Activated naive CD4-positive, alpha-beta T cell treated with anti-CD3 and anti-CD28 coated beads, Interleukin-2, amount 10 ng/mL, durations not matched to agents 7 days and 5 days (primary cell): ENCODE results near the gene CORT.
"Not testable (repeated sequence)": the region's sequence is repeated elsewhere in the genome, so short reads cannot be mapped to it uniquely, and the experiment has no call there.

Experiments used
- CTCF ChIA-PET: fragments of 350-600 bp; sonication (Branson Sonifier 250); formaldehyde crosslinking; loops from one replicate; lab custom pipeline; 2021; ENCODE audit warnings: antibody characterized with exemption; lab: Charles Lee
- DNase-seq: peaks from one replicate; pipeline ENCODE4 v3.0.0-alpha.2; 2020
- H3K27ac Mint-ChIP-seq: one replicate; pipeline ENCODE4 v1.8.0; 2021; ENCODE audit warnings: mild to moderate bottlenecking, moderate library complexity, mixed read lengths
- H3K27me3 Mint-ChIP-seq: one replicate; pipeline ENCODE4 v1.8.0; 2021; ENCODE audit warnings: mild to moderate bottlenecking, mixed read lengths
- H3K36me3 Mint-ChIP-seq: one replicate; pipeline ENCODE4 v1.8.0; 2021; ENCODE audit warnings: mixed read lengths
- H3K4me1 Mint-ChIP-seq: one replicate; pipeline ENCODE4 v1.8.0; 2021; ENCODE audit warnings: mixed read lengths
- H3K4me3 Mint-ChIP-seq: one replicate; pipeline ENCODE4 v1.8.0; 2021; ENCODE audit warnings: mild to moderate bottlenecking, moderate library complexity, mixed read lengths
- H3K9me3 Mint-ChIP-seq: one replicate; pipeline ENCODE4 v1.8.0; 2021; ENCODE audit warnings: mixed read lengths

Gene CORT

GRCh38 chr1:10449751-10450150 is at the start of gene CORT:
TSS of gene CORT (plus strand) at chr1:10450031. CDS start at chr1:10450224, 193 bp downstream.
- H3K4me1 Mint-ChIP-seq: no peaks in the 10 kb centered on the region
- CTCF ChIA-PET: interaction anchor here (0.6 kb wide), 1 partner anchor 506 kb away, joined by 3 read pairs; the partner anchor contains the start of genes LZIC and NMNAT1
- no peaks in the 10 kb centered on the region for H3K36me3 Mint-ChIP-seq
- H3K27me3 Mint-ChIP-seq: no peaks in the 10 kb centered on the region
- no peaks in the 10 kb centered on the region for H3K9me3 Mint-ChIP-seq
- DNase-seq: no peak
- H3K4me3 Mint-ChIP-seq: no peak within 1 kb of the TSS
- H3K27ac Mint-ChIP-seq: no peak within 1 kb of the TSS

- CTCF ChIA-PET: interaction anchor here (3.2 kb wide), 1 partner anchor 29 kb away, joined by 11 read pairs; the partner anchor contains the start of gene CENPS
- no peak for DNase-seq
- peaks cover 29% of the 10 kb centered on the region for H3K36me3 Mint-ChIP-seq
These were observed 48.5 kb upstream of the CORT start for GRCh38 chr1:10401281-10401680.

GRCh38 chr1:10402729-10403274 is 47.0 kb upstream of the CORT start:
- CTCF ChIA-PET: no interaction called here
- Mint-ChIP-seq H3K36me3 (peaks cover 41% of the 10 kb centered on the region), H3K4me3 (no peak overlapping the region), H3K27ac (no peak overlapping the region), H3K27me3 (peaks cover 5% of the 10 kb centered on the region), H3K4me1 (peaks cover 36% of the 10 kb centered on the region), H3K9me3 (no peaks in the 10 kb centered on the region)
- no peak for DNase-seq

More at GRCh38 chr1:10401281-10401680, 48.5 kb upstream of the CORT start:
- Mint-ChIP-seq H3K27me3 (peaks cover 5% of the 10 kb centered on the region), H3K4me1 (peaks cover 39% of the 10 kb centered on the region), H3K4me3 (no peak overlapping the region), H3K9me3 (no peaks in the 10 kb centered on the region), H3K27ac (no peak overlapping the region)

GRCh38 chr1:10407201-10407600 is 42.6 kb upstream of the CORT start:
- no peak overlapping the region for H3K27ac Mint-ChIP-seq
- peaks cover 56% of the 10 kb centered on the region for H3K36me3 Mint-ChIP-seq
- H3K27me3 Mint-ChIP-seq: no peaks in the 10 kb centered on the region
- no peaks in the 10 kb centered on the region for H3K9me3 Mint-ChIP-seq
- no peak overlapping the region for H3K4me3 Mint-ChIP-seq
- CTCF ChIA-PET: no interaction called here
- DNase-seq: no peak
- peaks cover 5% of the 10 kb centered on the region for H3K4me1 Mint-ChIP-seq

GRCh38 chr1:10415211-10415930 is 34.5 kb upstream of the CORT start:
- peaks cover 68% of the 10 kb centered on the region for H3K36me3 Mint-ChIP-seq
- no peaks in the 10 kb centered on the region for H3K9me3 Mint-ChIP-seq
- H3K27me3 Mint-ChIP-seq: no peaks in the 10 kb centered on the region
- peak overlapping the region; percentile 53 for H3K4me3 Mint-ChIP-seq
- CTCF ChIA-PET: interaction anchor here (0.8 to 1.0 kb wide), 2 partner anchors 14 to 205 kb away, joined by 3 to 4 read pairs; partner anchors contain the start of gene KIF1B
- peaks cover 23% of the 10 kb centered on the region for H3K4me1 Mint-ChIP-seq
- H3K27ac Mint-ChIP-seq: peak overlapping the region; percentile 90
- peak; percentile 25 for DNase-seq

GRCh38 chr1:10415967-10416366 is 33.9 kb upstream of the CORT start:
- not testable (repeated sequence) for DNase-seq, H3K9me3 Mint-ChIP-seq, H3K27me3 Mint-ChIP-seq, H3K4me3 Mint-ChIP-seq
- Mint-ChIP-seq H3K36me3 (peaks cover 67% of the 10 kb centered on the region), H3K27ac (peak overlapping the region; percentile 15), H3K4me1 (peaks cover 23% of the 10 kb centered on the region)
- CTCF ChIA-PET: interaction anchor here (0.8 kb wide), 1 partner anchor 206 kb away, joined by 3 read pairs; the partner anchor contains the start of gene KIF1B

- H3K36me3 Mint-ChIP-seq: peaks cover 45% of the 10 kb centered on the region
These were observed 31.1 kb upstream of the CORT start for GRCh38 chr1:10418741-10419140.

GRCh38 chr1:10419351-10419750 is 30.5 kb upstream of the CORT start:
- no peaks in the 10 kb centered on the region for H3K9me3 Mint-ChIP-seq
- H3K4me1 Mint-ChIP-seq: peaks cover 19% of the 10 kb centered on the region
- H3K27ac Mint-ChIP-seq: peak overlapping the region; percentile 37
- DNase-seq: no peak
- H3K27me3 Mint-ChIP-seq: no peaks in the 10 kb centered on the region
- peaks cover 42% of the 10 kb centered on the region for H3K36me3 Mint-ChIP-seq
- CTCF ChIA-PET: no interaction called here
- H3K4me3 Mint-ChIP-seq: no peak overlapping the region

More at GRCh38 chr1:10418741-10419140, 31.1 kb upstream of the CORT start:
- H3K27me3 Mint-ChIP-seq, H3K4me3 Mint-ChIP-seq, H3K9me3 Mint-ChIP-seq, CTCF ChIA-PET, DNase-seq, H3K27ac Mint-ChIP-seq: not testable (repeated sequence)
- peaks cover 23% of the 10 kb centered on the region for H3K4me1 Mint-ChIP-seq

GRCh38 chr1:10421637-10422036 is 28.2 kb upstream of the CORT start:
- no peaks in the 10 kb centered on the region for H3K27me3 Mint-ChIP-seq
- no peaks in the 10 kb centered on the region for H3K9me3 Mint-ChIP-seq
- no peak for DNase-seq
- CTCF ChIA-PET: interaction anchor here (0.6 kb wide), 1 partner anchor 64 kb away, joined by 3 read pairs; no protein-coding TSS in a partner anchor
- no peak overlapping the region for H3K4me3 Mint-ChIP-seq
- peaks cover 31% of the 10 kb centered on the region for H3K36me3 Mint-ChIP-seq
- no peak overlapping the region for H3K27ac Mint-ChIP-seq
- H3K4me1 Mint-ChIP-seq: no peaks in the 10 kb centered on the region

GRCh38 chr1:10424034-10424433 is 25.8 kb upstream of the CORT start:
- H3K4me3 Mint-ChIP-seq: no peak overlapping the region
- no peaks in the 10 kb centered on the region for H3K27me3 Mint-ChIP-seq
- CTCF ChIA-PET: interaction anchor here (0.7 to 1.4 kb wide), 3 partner anchors 47 to 83 kb away, joined by 3 read pairs; no protein-coding TSS in a partner anchor
- H3K27ac Mint-ChIP-seq: no peak overlapping the region
- no peak for DNase-seq
- no peaks in the 10 kb centered on the region for H3K9me3 Mint-ChIP-seq
- peaks cover 14% of the 10 kb centered on the region for H3K36me3 Mint-ChIP-seq
- H3K4me1 Mint-ChIP-seq: peaks cover 5% of the 10 kb centered on the region

GRCh38 chr1:10424651-10425050 is 25.2 kb upstream of the CORT start:
- H3K36me3 Mint-ChIP-seq: peaks cover 9% of the 10 kb centered on the region
- H3K27me3 Mint-ChIP-seq: no peaks in the 10 kb centered on the region
- no peak for DNase-seq
- no peak overlapping the region for H3K27ac Mint-ChIP-seq
- H3K9me3 Mint-ChIP-seq: no peaks in the 10 kb centered on the region
- CTCF ChIA-PET: interaction anchor here (0.7 to 1.4 kb wide), 3 partner anchors 48 to 83 kb away, joined by 3 read pairs; no protein-coding TSS in a partner anchor
- H3K4me3 Mint-ChIP-seq: no peak overlapping the region
- H3K4me1 Mint-ChIP-seq: peaks cover 11% of the 10 kb centered on the region

- H3K9me3 Mint-ChIP-seq, H3K27me3 Mint-ChIP-seq, H3K27ac Mint-ChIP-seq, H3K4me3 Mint-ChIP-seq, H3K36me3 Mint-ChIP-seq, DNase-seq: not testable (repeated sequence)
- H3K4me1 Mint-ChIP-seq: peaks cover 18% of the 10 kb centered on the region
- CTCF ChIA-PET: interaction anchor here (0.9 kb wide), 1 partner anchor 48 kb away, joined by 4 read pairs; no protein-coding TSS in a partner anchor
These were observed 23.9 kb upstream of the CORT start for GRCh38 chr1:10425826-10426534.

- H3K27me3 Mint-ChIP-seq, H3K9me3 Mint-ChIP-seq, H3K36me3 Mint-ChIP-seq, H3K27ac Mint-ChIP-seq, DNase-seq, H3K4me3 Mint-ChIP-seq: not testable (repeated sequence)
- H3K4me1 Mint-ChIP-seq: peaks cover 23% of the 10 kb centered on the region
- CTCF ChIA-PET: interaction anchor here (0.9 kb wide), 1 partner anchor 49 kb away, joined by 4 read pairs; no protein-coding TSS in a partner anchor
These were observed 23.3 kb upstream of the CORT start for GRCh38 chr1:10426535-10426848.

- no peaks in the 10 kb centered on the region for H3K9me3 Mint-ChIP-seq
- H3K4me3 Mint-ChIP-seq: no peak overlapping the region
- peaks cover 33% of the 10 kb centered on the region for H3K4me1 Mint-ChIP-seq
- peak overlapping the region; percentile 28 for H3K27ac Mint-ChIP-seq
- no peaks in the 10 kb centered on the region for H3K36me3 Mint-ChIP-seq
- no peaks in the 10 kb centered on the region for H3K27me3 Mint-ChIP-seq
- CTCF ChIA-PET: interaction anchor here (0.7 to 4.1 kb wide), 12 partner anchors 14 to 552 kb away, joined by 3 to 106 read pairs (median 4); partner anchors contain the start of genes KIF1B, NMNAT1 and PGD
- no peak for DNase-seq
These were observed 20.8 kb upstream of the CORT start for GRCh38 chr1:10428984-10429383.
